ENCODE results near the gene MTSS2.

MTSS2 gene

DNA sequence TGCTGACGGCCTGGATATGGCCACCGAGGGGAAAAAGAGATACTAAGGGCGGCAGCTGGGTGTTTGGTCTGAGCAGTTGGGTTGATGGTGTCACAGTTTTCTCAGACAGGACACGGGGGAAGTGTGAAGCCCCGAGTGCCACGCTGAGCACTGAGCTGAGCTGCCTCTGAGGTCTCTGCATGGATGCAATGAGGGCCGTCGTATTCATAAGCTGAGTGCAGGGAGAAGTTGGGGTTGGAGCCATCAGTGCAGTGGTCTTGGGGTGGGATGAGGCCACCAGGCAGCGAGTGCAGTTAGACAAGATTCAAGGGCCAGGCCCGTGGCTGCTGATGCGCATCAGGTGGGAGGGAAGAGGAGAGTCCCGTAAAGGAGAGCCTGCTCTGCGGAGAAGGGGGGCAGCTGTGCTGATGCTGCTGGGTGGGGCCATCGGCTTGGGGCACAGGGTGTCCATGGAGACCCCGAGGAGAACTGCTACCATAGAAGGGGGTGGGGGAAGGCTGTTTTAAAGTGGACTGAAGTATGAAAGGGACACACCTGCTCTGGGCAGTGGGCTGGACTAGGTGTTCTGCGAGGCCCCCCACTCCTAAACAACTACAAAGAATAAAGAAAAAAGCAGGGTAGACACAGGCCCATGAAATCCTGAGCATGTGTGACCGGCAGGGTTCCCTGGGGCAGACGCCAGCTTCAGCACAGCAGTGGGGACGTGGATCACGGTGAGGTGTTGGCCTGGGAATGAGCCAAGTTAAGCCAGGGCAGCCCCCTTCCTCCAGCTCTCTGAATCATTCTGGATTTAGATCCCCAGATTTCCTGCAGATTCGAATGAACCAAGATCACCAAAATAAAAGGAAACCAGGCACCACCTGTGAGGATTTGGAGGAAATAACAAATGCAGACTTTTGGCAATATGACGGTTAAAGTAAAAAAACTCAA lies 19.8 kb downstream of the MTSS2 start:
- DNase-seq, result no peak

- no peak for DNase-seq
Measured at GRCh38 chr16:70665113-70665694, 20.6 kb downstream of the MTSS2 start.

DNA sequence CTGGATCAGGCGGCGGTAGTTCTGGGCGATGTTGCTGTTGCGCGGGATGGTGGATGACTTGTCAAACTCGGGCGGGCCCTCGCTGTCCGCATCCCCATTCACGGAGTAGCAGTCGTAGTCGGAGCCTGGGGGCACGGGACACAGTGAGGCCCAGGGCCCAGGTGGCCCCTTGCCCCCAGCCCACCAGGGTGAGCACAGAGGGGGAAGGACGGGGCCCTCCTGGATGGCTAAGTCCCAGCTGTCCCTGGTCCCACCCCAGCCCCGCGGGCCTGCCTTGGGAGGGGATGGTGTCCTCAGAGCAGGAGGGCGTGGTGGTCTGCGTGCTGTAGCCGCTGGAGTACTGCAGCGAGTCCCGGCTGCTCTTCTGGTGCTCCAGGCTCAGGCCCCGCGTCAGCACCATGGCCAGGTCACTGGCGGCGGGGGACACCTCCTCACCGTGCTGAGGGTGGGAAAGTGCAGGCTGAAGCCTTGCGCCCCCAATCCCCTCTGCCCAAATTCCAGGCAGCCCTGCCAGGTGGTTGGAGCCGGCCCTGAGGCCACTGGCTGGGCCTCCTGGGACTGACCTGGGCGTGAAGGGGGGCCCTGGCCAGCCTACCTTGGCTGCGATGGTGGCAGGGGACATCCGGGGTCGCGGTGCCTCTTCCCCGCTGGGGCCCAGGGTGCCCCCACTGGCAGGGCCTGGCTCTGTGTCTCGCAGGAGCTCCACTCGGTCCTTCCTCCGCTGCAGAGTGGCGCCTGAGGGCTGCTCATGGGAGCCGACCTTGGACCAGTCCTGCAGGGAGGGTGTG lies 21.3 kb downstream of the MTSS2 start:
- no peak for DNase-seq

DNA sequence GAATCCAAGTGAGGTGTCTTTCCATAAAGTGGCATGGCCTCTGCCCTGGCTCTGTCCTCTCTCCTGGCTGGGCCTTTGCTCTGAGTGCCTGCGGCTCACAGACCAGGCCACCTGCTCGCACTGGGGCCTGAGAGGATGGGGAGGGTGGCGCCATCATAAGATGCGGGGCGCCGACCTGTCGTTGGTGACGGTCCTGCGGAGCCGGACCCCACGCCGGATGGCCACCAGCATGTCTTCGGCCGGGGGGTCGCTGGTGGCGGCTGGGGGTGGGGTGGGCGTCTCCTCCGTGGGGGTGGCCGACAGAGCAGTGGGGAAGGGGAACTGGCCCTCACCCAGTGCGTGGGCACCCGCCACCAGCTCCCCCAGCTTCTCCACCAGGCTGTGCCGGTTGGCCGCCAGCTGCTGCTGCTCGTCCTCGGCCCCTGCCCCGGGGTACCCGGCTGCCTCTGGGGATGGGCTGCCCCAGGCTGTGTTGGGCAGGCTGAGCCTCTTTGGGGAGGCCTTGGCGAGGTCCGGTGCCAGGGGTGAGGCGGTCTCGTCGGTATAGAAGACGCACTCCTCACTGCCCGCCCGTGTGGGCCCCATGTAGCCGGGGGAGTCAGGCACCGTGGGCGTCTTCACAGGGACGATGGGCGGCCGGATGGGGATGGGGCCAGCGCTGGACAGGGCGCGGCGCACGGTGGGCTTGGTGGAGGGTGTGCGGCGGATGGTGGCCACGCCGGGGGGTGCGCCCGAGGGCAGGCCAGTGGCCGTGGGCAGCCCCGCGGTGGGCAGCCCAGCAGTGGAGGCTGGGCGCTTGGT lies 22.1 kb downstream of the MTSS2 start:
- no peak for DNase-seq

DNA sequence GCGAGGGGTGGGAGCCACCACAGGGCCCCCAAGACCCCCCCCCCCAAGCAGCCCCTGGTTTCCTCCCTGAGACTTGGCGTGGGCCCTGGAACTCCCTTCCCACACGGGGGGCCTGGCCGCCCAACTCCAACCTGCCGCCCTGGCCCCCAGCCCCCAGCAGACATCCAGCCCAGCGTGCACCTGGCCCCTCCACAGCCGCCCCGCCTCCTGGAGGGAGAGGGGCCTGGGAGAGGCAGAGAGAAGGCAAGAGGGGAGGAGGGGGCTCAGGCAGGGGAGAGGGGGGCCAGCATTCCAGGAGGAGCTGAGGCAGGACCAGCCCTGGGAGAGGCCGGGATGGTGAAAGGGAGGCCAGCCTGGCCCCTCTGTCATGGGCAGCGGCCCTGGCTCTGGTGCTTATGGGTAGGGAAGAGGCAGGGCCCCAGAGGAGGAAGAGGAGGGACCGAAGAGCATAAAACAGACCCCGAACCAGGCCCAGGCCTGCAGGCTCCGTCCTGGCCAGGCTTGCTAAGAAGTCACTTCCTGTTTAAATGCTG lies 22.8 kb downstream of the MTSS2 start:
- DNase-seq, result no peak

- no peak for DNase-seq
Measured at GRCh38 chr16:70661918-70662641, 23.8 kb downstream of the MTSS2 start.

GRCh38 chr16:70661534-70661917 lies 24.3 kb downstream of the MTSS2 start:
- DNase-seq, result no peak

GRCh38 chr16:70660672-70661350 lies 25.0 kb downstream of the MTSS2 start:
- no peak for DNase-seq

GRCh38 chr16:70659953-70660671 lies 25.7 kb downstream of the MTSS2 start:
- DNase-seq, result no peak

DNA sequence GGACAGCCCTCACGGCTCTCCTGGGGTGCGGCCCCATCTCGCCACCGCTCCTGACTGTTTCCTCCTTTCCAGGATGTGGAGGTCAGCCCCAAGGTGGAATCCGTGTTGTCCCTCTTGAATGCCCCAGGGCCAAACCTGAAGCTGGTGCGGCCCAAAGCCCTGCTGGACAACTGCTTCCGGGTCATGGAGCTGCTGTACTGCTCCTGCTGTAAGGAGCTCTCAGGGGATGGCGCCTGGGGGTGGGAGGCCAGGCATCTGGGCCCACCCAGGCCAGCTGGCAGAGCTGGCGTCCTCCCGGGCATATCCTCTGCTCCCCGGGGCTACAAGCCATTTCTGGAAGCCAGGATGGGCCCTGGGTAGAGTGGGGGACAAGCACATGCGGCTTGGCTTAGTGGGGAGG lies 26.3 kb downstream of the MTSS2 start:
- DNase-seq, result no peak

GRCh38 chr16:70658921-70659320 lies 26.9 kb downstream of the MTSS2 start:
- DNase-seq, result no peak

- no peak for DNase-seq
Measured at GRCh38 chr16:70657956-70658355, 27.9 kb downstream of the MTSS2 start.

GRCh38 chr16:70656712-70657263 lies 29.1 kb downstream of the MTSS2 start:
- DNase-seq, result no peak

DNA sequence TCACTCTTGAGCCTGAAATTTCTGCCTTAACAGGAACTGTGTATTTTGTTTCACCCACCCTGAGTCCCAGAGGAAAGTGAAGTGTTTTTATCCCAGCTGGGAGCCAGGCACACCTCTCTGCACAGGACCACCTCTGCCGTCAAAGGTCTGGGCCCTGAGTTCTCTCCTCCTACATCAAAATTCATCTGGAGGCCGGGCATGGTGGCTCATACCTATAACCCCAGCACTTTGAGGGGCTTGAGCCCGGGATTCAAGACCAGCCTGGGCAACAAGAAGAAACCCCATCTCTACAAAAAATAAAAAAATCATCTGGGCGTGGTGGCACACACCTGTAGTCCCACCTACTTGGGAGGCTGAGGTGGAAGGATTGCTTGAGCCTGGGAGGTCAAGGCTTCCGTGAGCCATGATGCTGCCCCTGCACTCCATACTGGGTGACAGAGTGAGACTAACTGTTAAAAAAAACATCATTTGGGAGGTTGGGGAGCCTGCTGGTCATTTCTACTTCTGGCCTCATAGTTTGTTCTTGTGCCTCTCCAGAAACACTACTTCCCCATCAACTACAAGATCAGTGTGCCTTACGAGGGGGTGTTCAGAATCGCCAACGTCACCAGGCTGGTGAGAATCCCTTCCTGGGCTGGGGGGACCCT lies 29.7 kb downstream of the MTSS2 start:
- DNase-seq, result no peak

- peak; percentile 91 for DNase-seq
Measured at GRCh38 chr16:70653809-70654771, 31.8 kb downstream of the MTSS2 start.

DNA sequence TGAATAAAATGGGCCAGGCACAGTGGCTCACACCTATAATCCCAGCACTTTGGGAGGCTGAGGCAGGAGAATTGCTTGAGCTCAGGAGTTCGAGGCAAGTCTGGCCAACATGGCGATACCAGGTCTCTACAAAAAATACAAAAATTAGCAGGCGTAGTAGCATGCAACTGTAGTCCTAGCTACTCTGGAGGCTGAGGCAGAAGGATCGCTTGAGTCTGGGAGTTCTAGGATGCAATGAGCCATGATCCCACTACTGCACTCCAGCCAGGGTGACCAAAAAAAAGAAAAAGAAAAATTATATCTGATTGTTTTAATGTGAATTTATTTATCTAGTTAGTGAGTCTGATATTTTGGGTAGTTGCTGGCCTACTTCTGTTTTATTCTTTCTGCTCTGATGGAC lies 32.4 kb downstream of the MTSS2 start:
- DNase-seq, result no peak

DNA sequence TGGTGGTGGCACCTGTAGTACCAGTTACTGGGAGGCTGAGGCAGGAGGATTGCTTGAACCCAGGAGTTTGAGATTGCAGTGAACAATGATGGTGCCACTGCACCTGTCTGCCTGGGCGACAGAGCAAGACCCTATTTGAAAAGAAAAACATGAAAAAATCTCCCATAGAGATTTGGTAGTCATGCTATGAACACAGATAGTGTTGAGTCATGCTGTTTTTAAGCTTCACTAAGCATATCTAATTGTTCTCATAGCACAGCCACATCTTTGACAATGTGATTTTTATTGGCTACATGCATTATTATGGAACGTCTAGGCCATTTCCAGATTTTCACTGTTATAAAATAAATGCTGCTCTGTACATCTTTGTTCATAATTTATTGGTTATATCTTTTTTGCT lies 33.5 kb downstream of the MTSS2 start:
- no peak for DNase-seq

DNA sequence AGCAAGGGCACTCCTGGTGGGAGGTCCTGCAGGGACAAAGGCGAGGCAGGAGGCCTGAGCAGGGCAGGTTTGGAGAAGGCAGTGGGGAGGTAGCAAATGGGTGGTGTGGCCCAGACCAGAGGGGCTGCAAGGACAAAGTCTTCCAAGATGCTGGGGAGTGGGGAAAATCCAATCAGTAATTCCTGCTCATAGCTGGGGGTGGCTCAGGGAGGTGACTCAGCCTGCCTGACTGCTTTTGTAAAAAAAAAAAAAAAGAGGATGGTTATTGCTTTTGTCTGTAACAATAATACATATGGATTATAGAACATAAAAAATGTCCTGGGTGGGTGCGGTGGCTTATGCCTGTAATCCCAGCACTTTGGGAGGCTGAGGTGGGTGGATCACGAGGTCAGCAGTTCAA lies 34.3 kb downstream of the MTSS2 start:
- DNase-seq, result no peak
